ENCODE data around the gene LRRC58.

LRRC58 gene

DNA sequence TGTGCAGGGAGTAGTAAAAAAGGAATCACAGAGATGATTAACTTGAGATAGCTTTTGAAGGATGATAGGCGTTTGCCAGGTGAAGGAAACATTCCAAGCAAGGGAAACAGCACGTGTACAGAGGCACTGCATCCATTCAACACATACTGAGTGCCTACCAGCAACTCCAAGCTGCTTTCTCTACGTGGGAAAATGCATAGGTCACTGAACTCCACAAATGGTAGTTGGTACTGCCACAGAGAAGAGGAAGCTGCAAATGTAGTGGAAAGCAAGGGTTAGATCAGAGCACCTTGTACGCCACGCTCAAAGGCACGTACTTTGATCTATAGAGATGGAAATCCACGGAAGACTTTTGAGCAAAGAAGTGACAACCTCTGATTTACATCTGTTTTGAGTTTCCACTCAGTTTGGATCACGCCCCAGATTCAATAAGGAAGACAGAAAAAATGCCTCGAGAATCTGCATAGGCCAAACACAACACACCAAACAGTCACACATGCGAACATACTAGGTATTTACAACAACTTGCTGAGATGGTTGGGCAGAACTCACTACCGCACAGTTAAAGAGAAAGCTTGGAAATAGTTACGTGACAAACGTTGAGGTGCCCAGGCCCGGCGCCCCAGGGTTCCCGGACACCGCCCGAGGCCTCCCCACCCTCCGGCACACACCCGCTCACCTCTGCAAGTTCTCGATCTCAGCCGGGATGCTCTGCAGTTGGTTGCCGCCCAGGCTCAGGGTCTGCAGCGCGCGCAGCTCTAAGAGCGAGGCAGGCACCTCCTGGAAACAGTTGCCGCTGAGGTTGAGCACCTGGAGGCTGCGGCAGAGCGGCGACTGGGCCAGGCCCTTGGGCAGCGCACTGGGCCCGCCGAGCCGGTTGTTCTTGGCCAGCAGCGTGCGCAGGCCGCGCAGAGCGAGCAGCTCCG is 826 bp downstream of the LRRC58 start:
- H3K36me3 ChIP-seq (ENCODE audit: insufficient read depth, low read length) = peaks cover 36% of the 10 kb centered on the region
- H3K4me3 ChIP-seq (ENCODE audit: low read depth, low read length, poor library complexity, severe bottlenecking) = peak overlapping the region; percentile 93
- peaks cover 20% of the 10 kb centered on the region for H3K4me1 ChIP-seq (ENCODE audit: insufficient read depth, low read length, severe bottlenecking)
- H3K9ac ChIP-seq (ENCODE audit: low read length) = peak overlapping the region; percentile 75
- H3K79me2 ChIP-seq (ENCODE audit: insufficient read depth, low read length) = peaks cover 51% of the 10 kb centered on the region
- H3K27ac ChIP-seq (ENCODE audit: low read depth, low read length, poor library complexity, severe bottlenecking) = peak overlapping the region; percentile 63
- no peaks in the 10 kb centered on the region for H3F3A ChIP-seq (ENCODE audit: insufficient read depth, low read length)
- TF ChIP-seq EZH2 (IDR thresholded peaks at IDR 0.05; ENCODE audit: borderline replicate concordance, low read length) = no peak
- TF ChIP-seq, protein P1, sequence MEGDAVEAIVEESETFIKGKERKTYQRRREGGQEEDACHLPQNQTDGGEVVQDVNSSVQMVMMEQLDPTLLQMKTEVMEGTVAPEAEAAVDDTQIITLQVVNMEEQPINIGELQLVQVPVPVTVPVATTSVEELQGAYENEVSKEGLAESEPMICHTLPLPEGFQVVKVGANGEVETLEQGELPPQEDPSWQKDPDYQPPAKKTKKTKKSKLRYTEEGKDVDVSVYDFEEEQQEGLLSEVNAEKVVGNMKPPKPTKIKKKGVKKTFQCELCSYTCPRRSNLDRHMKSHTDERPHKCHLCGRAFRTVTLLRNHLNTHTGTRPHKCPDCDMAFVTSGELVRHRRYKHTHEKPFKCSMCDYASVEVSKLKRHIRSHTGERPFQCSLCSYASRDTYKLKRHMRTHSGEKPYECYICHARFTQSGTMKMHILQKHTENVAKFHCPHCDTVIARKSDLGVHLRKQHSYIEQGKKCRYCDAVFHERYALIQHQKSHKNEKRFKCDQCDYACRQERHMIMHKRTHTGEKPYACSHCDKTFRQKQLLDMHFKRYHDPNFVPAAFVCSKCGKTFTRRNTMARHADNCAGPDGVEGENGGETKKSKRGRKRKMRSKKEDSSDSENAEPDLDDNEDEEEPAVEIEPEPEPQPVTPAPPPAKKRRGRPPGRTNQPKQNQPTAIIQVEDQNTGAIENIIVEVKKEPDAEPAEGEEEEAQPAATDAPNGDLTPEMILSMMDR (IDR thresholded peaks at IDR 0.05; ENCODE audit: low read length) = no peak
- no peak overlapping the region for H2AFZ ChIP-seq (ENCODE audit: low read length)
- H3K4me2 ChIP-seq (ENCODE audit: low read length) = peak overlapping the region; percentile 92
- H3K9me2 ChIP-seq (ENCODE audit: low read depth, low read length) = no peaks in the 10 kb centered on the region
- H3K9me3 ChIP-seq (ENCODE audit: low read length) = peaks cover 2% of the 10 kb centered on the region; the same call in 1 of the 2 replicates
- H3K27me3 ChIP-seq (ENCODE audit: insufficient read depth, low read length) = no peaks in the 10 kb centered on the region
- H4K20me1 ChIP-seq (ENCODE audit: insufficient read depth, low read length) = no peaks in the 10 kb centered on the region

DNA sequence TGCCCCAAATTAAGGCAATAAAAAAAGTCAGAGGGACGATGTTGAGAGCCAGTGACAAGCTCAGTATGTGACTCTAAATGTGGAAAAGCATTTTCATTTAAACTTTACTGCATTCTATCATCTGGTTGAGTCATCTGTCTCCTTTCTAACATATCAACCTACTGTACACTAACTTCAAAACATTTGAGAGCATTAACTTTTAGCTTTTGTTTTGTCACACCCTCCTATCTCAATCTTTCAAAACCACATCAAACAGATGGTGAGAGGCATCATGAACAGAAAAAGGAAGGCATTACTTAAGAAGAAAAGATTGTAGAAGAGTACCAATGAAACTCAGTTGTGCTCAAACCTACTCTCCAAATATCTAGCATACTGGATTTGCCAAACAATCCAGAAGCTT is 4.8 kb downstream of the LRRC58 start:
- Histone ChIP-seq H3K4me3 (ENCODE audit: low read depth, low read length, poor library complexity, severe bottlenecking) (no peak overlapping the region), H3K9me2 (ENCODE audit: low read depth, low read length) (no peaks in the 10 kb centered on the region), H2AFZ (ENCODE audit: low read length) (no peak overlapping the region), H3K36me3 (ENCODE audit: insufficient read depth, low read length) (peaks cover 66% of the 10 kb centered on the region), H3K4me2 (ENCODE audit: low read length) (no peak overlapping the region), H3K27ac (ENCODE audit: low read depth, low read length, poor library complexity, severe bottlenecking) (no peak overlapping the region), H3K4me1 (ENCODE audit: insufficient read depth, low read length, severe bottlenecking) (peaks cover 7% of the 10 kb centered on the region), H3K9ac (ENCODE audit: low read length) (no peak overlapping the region), H4K20me1 (ENCODE audit: insufficient read depth, low read length) (no peaks in the 10 kb centered on the region), H3F3A (ENCODE audit: insufficient read depth, low read length) (no peaks in the 10 kb centered on the region; the same call in 1 of the 2 replicates), H3K79me2 (ENCODE audit: insufficient read depth, low read length) (peaks cover 78% of the 10 kb centered on the region), H3K9me3 (ENCODE audit: low read length) (peaks cover 19% of the 10 kb centered on the region), H3K27me3 (ENCODE audit: insufficient read depth, low read length) (no peaks in the 10 kb centered on the region)
- TF ChIP-seq EZH2 (IDR thresholded peaks at IDR 0.05; ENCODE audit: borderline replicate concordance, low read length) = no peak
- TF ChIP-seq, protein P1 (IDR thresholded peaks at IDR 0.05; ENCODE audit: low read length) = no peak

GRCh38 chr3:120341658-120342346 is 7.4 kb downstream of the LRRC58 start:
- H3K79me2 ChIP-seq (ENCODE audit: insufficient read depth, low read length) = peaks cover 86% of the 10 kb centered on the region
- no peak overlapping the region for H3K4me2 ChIP-seq (ENCODE audit: low read length)
- H3K4me3 ChIP-seq (ENCODE audit: low read depth, low read length, poor library complexity, severe bottlenecking) = no peak overlapping the region
- no peaks in the 10 kb centered on the region for H3K9me2 ChIP-seq (ENCODE audit: low read depth, low read length)
- H3K4me1 ChIP-seq (ENCODE audit: insufficient read depth, low read length, severe bottlenecking) = no peaks in the 10 kb centered on the region
- TF ChIP-seq, protein P1 (IDR thresholded peaks at IDR 0.05; ENCODE audit: low read length) = no peak
- TF ChIP-seq EZH2 (IDR thresholded peaks at IDR 0.05; ENCODE audit: borderline replicate concordance, low read length) = no peak
- H3K9ac ChIP-seq (ENCODE audit: low read length) = no peak overlapping the region
- H3F3A ChIP-seq (ENCODE audit: insufficient read depth, low read length) = no peaks in the 10 kb centered on the region; the same call in 1 of the 2 replicates
- no peaks in the 10 kb centered on the region for H3K27me3 ChIP-seq (ENCODE audit: insufficient read depth, low read length)
- H3K27ac ChIP-seq (ENCODE audit: low read depth, low read length, poor library complexity, severe bottlenecking) = no peak overlapping the region
- H4K20me1 ChIP-seq (ENCODE audit: insufficient read depth, low read length) = no peaks in the 10 kb centered on the region
- H3K9me3 ChIP-seq (ENCODE audit: low read length) = peaks cover 27% of the 10 kb centered on the region
- H2AFZ ChIP-seq (ENCODE audit: low read length) = no peak overlapping the region
- peaks cover 78% of the 10 kb centered on the region for H3K36me3 ChIP-seq (ENCODE audit: insufficient read depth, low read length)

Measured in OCI-LY1 (cell line).